Large intestine (tissue), 3 donors: ENCODE data around the gene EXOC2. TPM values are rescaled to one million over a fixed set of nuclear protein-coding genes. Genes with fewer than 3 reads are reported as not detected.

Experiments
- DNase-seq, 2 donors: peaks; one replicate each; pipeline versions ENCODE4 v3.0.0 to v3.0.0-alpha.2; 2013
- H3K27ac ChIP-seq: one replicate; pipeline ENCODE4 v1.5.1; 2013; ENCODE audit warnings: low read length
- H3K27me3 ChIP-seq: 2 replicates; pipeline ENCODE4 v1.6.1; 2013; ENCODE audit warnings: low read length; ENCODE audit not compliant: control insufficient read depth, insufficient read depth
- H3K36me3 ChIP-seq: 2 replicates; pipeline ENCODE4 v1.6.1; 2013; ENCODE audit warnings: low read length; ENCODE audit not compliant: control insufficient read depth, insufficient read depth
- H3K4me1 ChIP-seq: one replicate; pipeline ENCODE4 v1.6.1; 2013; ENCODE audit warnings: low read length; ENCODE audit not compliant: control insufficient read depth, insufficient read depth
- H3K4me3 ChIP-seq: one replicate; pipeline ENCODE4 v1.5.1; 2013; ENCODE audit warnings: low read length
- H3K9me3 ChIP-seq: one replicate; pipeline ENCODE4 v1.6.1; 2013; ENCODE audit warnings: mild to moderate bottlenecking, low read depth, low read length, moderate library complexity; ENCODE audit not compliant: control insufficient read depth
- WGBS: methylation state at CpG from one replicate; pipeline ENCODE4 v1.1.5; 2013; ENCODE audit warnings: low lambda C conversion rate; ENCODE audit not compliant: insufficient coverage; 5-methylcytosine and 5-hydroxymethylcytosine counted together
- polyA plus RNA-seq: library from polyadenylated mRNA; unstranded; fragments of 120-200 nt; gene quantifications from one replicate; pipeline ENCODE4 v1.2.1, GENCODE V29; 2013

Gene EXOC2
- polyA plus RNA-seq, 1 donor: 16.2 TPM

GRCh38 chr6:710601-711571 lies 17.9 kb upstream of the EXOC2 start:
- Histone ChIP-seq H3K4me3 (peak overlapping the region; percentile 70), H3K36me3 (no peaks in the 10 kb centered on the region), H3K27ac (peak overlapping the region; percentile 92), H3K9me3 (no peaks in the 10 kb centered on the region), H3K4me1 (peaks cover 4% of the 10 kb centered on the region), H3K27me3 (peaks cover 42% of the 10 kb centered on the region)
- DNase-seq: peak; percentile 56 to 74
- no CpG with 5 or more reads among the region's 55 CpGs for WGBS

- Histone ChIP-seq H3K9me3 (no peaks in the 10 kb centered on the region), H3K36me3 (no peaks in the 10 kb centered on the region), H3K4me3 (no peak overlapping the region), H3K4me1 (peaks cover 4% of the 10 kb centered on the region), H3K27me3 (peaks cover 37% of the 10 kb centered on the region), H3K27ac (peak overlapping the region; percentile 92)
- 70% methylated on average over 3 of the region's 3 CpGs for WGBS
- DNase-seq: no peak
Observed at GRCh38 chr6:709471-710056, 16.6 kb upstream of the EXOC2 start.

GRCh38 chr6:708237-708598 lies 15.3 kb upstream of the EXOC2 start:
- Histone ChIP-seq H3K4me3 (no peak overlapping the region), H3K9me3 (no peaks in the 10 kb centered on the region), H3K36me3 (no peaks in the 10 kb centered on the region), H3K27ac (peak overlapping the region; percentile 54), H3K4me1 (peaks cover 4% of the 10 kb centered on the region), H3K27me3 (peaks cover 38% of the 10 kb centered on the region)
- DNase-seq: no peak
- 69% methylated on average over 4 of the region's 6 CpGs for WGBS

GRCh38 chr6:707576-708236 lies 14.8 kb upstream of the EXOC2 start:
- Histone ChIP-seq H3K27me3 (peaks cover 38% of the 10 kb centered on the region), H3K4me1 (peaks cover 4% of the 10 kb centered on the region), H3K4me3 (no peak overlapping the region), H3K36me3 (no peaks in the 10 kb centered on the region), H3K9me3 (no peaks in the 10 kb centered on the region), H3K27ac (peak overlapping the region; percentile 54)
- WGBS: 67% methylated on average over 1 of the region's 10 CpGs
- DNase-seq: no peak

- no CpG with 5 or more reads among the region's 8 CpGs for WGBS
- Histone ChIP-seq H3K27ac (no peak overlapping the region), H3K27me3 (peaks cover 41% of the 10 kb centered on the region), H3K36me3 (no peaks in the 10 kb centered on the region), H3K9me3 (no peaks in the 10 kb centered on the region), H3K4me1 (peaks cover 4% of the 10 kb centered on the region), H3K4me3 (no peak overlapping the region)
- no peak for DNase-seq
Observed at GRCh38 chr6:706819-707381, 14.0 kb upstream of the EXOC2 start.

GRCh38 chr6:706146-706545 lies 13.2 kb upstream of the EXOC2 start:
- peaks cover 4% of the 10 kb centered on the region for H3K4me1 ChIP-seq
- DNase-seq: no peak
- no peak overlapping the region for H3K27ac ChIP-seq
- peaks cover 41% of the 10 kb centered on the region for H3K27me3 ChIP-seq
- WGBS: 100% methylated on average over 1 of the region's 6 CpGs
- H3K4me3 ChIP-seq: no peak overlapping the region
- H3K9me3 ChIP-seq: no peaks in the 10 kb centered on the region
- no peaks in the 10 kb centered on the region for H3K36me3 ChIP-seq

GRCh38 chr6:705047-705446 lies 12.1 kb upstream of the EXOC2 start:
- no peaks in the 10 kb centered on the region for H3K4me1 ChIP-seq
- H3K27ac ChIP-seq: no peak overlapping the region

GRCh38 chr6:704046-704445 lies 11.1 kb upstream of the EXOC2 start:
- Histone ChIP-seq H3K27ac (no peak overlapping the region), H3K36me3 (no peaks in the 10 kb centered on the region), H3K4me1 (no peaks in the 10 kb centered on the region), H3K4me3 (no peak overlapping the region), H3K9me3 (no peaks in the 10 kb centered on the region), H3K27me3 (peaks cover 35% of the 10 kb centered on the region)
- DNase-seq: no peak
- WGBS: 80% methylated on average over 1 of the region's 6 CpGs

More at GRCh38 chr6:705047-705446, 12.1 kb upstream of the EXOC2 start:
- H3K4me3 ChIP-seq: no peak overlapping the region
- no peaks in the 10 kb centered on the region for H3K9me3 ChIP-seq
- no peaks in the 10 kb centered on the region for H3K36me3 ChIP-seq
- H3K27me3 ChIP-seq: peaks cover 38% of the 10 kb centered on the region
- WGBS: 29% methylated on average over 2 of the region's 4 CpGs
- no peak for DNase-seq

- H3K4me1 ChIP-seq: no peaks in the 10 kb centered on the region
- H3K36me3 ChIP-seq: no peaks in the 10 kb centered on the region
- H3K27ac ChIP-seq: no peak overlapping the region
- WGBS: 77% methylated on average over 3 of the region's 3 CpGs
- H3K4me3 ChIP-seq: no peak overlapping the region
- H3K9me3 ChIP-seq: no peaks in the 10 kb centered on the region
- peaks cover 35% of the 10 kb centered on the region for H3K27me3 ChIP-seq
- DNase-seq: no peak
Observed at GRCh38 chr6:703552-703951, 10.6 kb upstream of the EXOC2 start.
